ENCODE data around the gene DHRS13.

- TF ChIP-seq POLR2A (IDR thresholded peaks at IDR 0.05) (no peak), CTCF (IDR thresholded peaks at IDR 0.05) (no peak)
These were observed 17.5 kb downstream of the DHRS13 start for GRCh38 chr17:28885363-28885762.
